ENCODE results near the gene MT1X. TPM values are rescaled to one million over a fixed set of nuclear protein-coding genes. Genes with fewer than 3 reads are reported as not detected.
A peak's percentile ranks its signal among the peaks of the same experiment; 100 is the strongest.

MT1X gene
- total and polyA plus RNA-seq, 2 of the 13 experiments (the other 11 are each of a cell fraction or from before 2014, with no cell fraction given) = 19.7 to 288 TPM

- TF ChIP-seq ZNF784 (CRISPR knock-in tag; IDR thresholded peaks at IDR 0.05; ENCODE audit: borderline replicate concordance) = peak; percentile 69; the same call in 1 of the 2 replicates
- no peak; the same call in 1 of the 2 replicates for TF ChIP-seq REL (CRISPR knock-in tag; conservative IDR thresholded peaks at IDR 0.05)
- TF ChIP-seq, protein P1, sequence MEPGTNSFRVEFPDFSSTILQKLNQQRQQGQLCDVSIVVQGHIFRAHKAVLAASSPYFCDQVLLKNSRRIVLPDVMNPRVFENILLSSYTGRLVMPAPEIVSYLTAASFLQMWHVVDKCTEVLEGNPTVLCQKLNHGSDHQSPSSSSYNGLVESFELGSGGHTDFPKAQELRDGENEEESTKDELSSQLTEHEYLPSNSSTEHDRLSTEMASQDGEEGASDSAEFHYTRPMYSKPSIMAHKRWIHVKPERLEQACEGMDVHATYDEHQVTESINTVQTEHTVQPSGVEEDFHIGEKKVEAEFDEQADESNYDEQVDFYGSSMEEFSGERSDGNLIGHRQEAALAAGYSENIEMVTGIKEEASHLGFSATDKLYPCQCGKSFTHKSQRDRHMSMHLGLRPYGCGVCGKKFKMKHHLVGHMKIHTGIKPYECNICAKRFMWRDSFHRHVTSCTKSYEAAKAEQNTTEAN (CRISPR knock-in tag; conservative IDR thresholded peaks at IDR 0.05) = peak; percentile 73; the same call in 1 of the 2 replicates
- TF ChIP-seq GLMP (CRISPR knock-in tag; IDR thresholded peaks at IDR 0.05; ENCODE audit: borderline replicate concordance) = no peak
- TF ChIP-seq ZNF431 (CRISPR knock-in tag; IDR thresholded peaks at IDR 0.05; ENCODE audit: borderline replicate concordance, low read depth) = no peak
- TF ChIP-seq ZNF616 (CRISPR knock-in tag; IDR thresholded peaks at IDR 0.05; ENCODE audit: low read depth) = 0 out of 2 replicates have a peak, but pooled peaks have one; percentile 35
- peak; percentile 75; the same call in 1 of the 2 replicates for TF ChIP-seq MTF1 (CRISPR knock-in tag; IDR thresholded peaks at IDR 0.05)
- no peak for TF ChIP-seq EZH2 (conservative IDR thresholded peaks at IDR 0.05; ENCODE audit: low read depth, low read length)
- TF ChIP-seq ZNF205 (CRISPR knock-in tag; IDR thresholded peaks at IDR 0.05) = no peak; the same call in 1 of the 2 replicates
- TF ChIP-seq, protein P2, sequence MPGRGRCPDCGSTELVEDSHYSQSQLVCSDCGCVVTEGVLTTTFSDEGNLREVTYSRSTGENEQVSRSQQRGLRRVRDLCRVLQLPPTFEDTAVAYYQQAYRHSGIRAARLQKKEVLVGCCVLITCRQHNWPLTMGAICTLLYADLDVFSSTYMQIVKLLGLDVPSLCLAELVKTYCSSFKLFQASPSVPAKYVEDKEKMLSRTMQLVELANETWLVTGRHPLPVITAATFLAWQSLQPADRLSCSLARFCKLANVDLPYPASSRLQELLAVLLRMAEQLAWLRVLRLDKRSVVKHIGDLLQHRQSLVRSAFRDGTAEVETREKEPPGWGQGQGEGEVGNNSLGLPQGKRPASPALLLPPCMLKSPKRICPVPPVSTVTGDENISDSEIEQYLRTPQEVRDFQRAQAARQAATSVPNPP (CRISPR knock-in tag; IDR thresholded peaks at IDR 0.05) = no peak
- no peak; the same call in 1 of the 2 replicates for TF ChIP-seq ZIK1 (CRISPR knock-in tag; IDR thresholded peaks at IDR 0.05; ENCODE audit: borderline replicate concordance, low read depth)
- TF ChIP-seq HMGA1 (CRISPR knock-in tag; conservative IDR thresholded peaks at IDR 0.05) = no peak
- TF ChIP-seq PCBP1 (IDR thresholded peaks at IDR 0.05; ENCODE audit: borderline replicate concordance, low read depth, low read length) = 0 out of 2 replicates have a peak, but pooled peaks have one; percentile 68
- no peak for TF ChIP-seq SRSF4 (IDR thresholded peaks at IDR 0.05; ENCODE audit: low read depth, low read length, poor library complexity, severe bottlenecking)
- peak; percentile 87; the same call in 1 of the 2 replicates for TF ChIP-seq MTA1 (CRISPR knock-in tag; IDR thresholded peaks at IDR 0.05; ENCODE audit: borderline replicate concordance)
- no peak for TF ChIP-seq ZC3H13 (CRISPR knock-in tag; IDR thresholded peaks at IDR 0.05)
- peak; percentile 73 for TF ChIP-seq POGK (CRISPR knock-in tag; conservative IDR thresholded peaks at IDR 0.05)
- TF ChIP-seq PRDM4 (CRISPR knock-in tag; IDR thresholded peaks at IDR 0.05; ENCODE audit: borderline replicate concordance) = no peak
Observed at GRCh38 chr16:56729735-56730662, 47.7 kb downstream of the MT1X start, which contains the start of gene NUP93 (continued).

All from HepG2 (cell line).